ENCODE measurements around the gene SCAF4.

- TF ChIP-seq CTCF (IDR thresholded peaks at IDR 0.05) (no peak), POLR2A (IDR thresholded peaks at IDR 0.05) (no peak)
These were observed 956 bp upstream of the SCAF4 start for GRCh38 chr21:31732597-31733550.
